Measurements from ENCODE around the gene PRSS12. TPM values are rescaled to one million over a fixed set of nuclear protein-coding genes. Genes with fewer than 3 reads are reported as not detected.
A peak's percentile ranks its signal among the peaks of the same experiment; 100 is the strongest.

The PRSS12 gene
- total RNA-seq, 1 donor from 2014 or later = not detected

DNA sequence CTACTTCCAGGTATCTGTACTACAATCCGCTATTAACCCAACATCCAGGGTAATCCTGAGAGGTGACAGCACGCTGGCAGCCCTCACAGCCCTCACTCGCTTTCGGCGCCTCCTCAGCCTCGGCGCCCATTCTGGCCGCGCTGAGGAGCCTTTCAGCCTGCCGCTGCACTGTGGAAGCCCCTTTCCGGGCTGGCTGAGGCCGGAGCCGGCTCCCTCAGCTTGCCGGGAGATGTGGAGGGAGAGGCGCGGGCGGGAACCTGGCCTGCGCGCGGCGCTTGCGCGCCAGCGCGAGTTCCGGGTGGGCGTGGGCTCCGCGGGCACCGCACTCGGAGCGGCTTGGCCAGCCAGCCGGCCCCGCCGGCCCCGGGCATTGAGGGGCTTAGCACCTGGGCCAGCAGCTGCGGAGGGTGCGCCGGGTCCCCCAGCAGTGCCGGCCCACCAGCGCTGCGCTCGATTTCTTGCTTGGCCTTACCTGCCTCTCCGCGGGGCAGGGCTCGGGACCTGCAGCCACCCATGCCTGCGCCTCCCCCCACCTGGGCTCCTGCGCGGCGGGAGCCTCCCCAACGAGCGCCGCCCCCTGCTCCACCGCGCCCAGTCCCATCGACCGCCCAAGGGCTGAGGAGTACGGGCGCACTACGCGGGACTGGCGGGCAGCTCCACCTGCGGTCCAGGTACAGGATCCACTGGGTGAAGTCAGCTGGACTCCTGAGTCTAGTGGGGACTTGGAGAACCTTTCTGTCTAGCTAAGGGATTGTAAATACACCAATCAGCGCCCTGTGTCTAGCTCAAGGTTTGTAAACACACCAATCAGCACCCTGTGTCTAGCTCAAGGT, 87.3 kb downstream of the PRSS12 start:
- POLR2A ChIA-PET = no interaction called here
- Mint-ChIP-seq H3K4me1 (peaks cover under 1% of the 10 kb centered on the region), H3K27me3 (peaks cover 34% of the 10 kb centered on the region), H3K27ac (no peak overlapping the region), H3K9me3 (no peaks in the 10 kb centered on the region), H3K36me3 (ENCODE audit: low read depth) (no peaks in the 10 kb centered on the region), H3K4me3 (peak overlapping the region; percentile 59)
- CTCF ChIA-PET = no interaction called here
- ATAC-seq (ENCODE audit: low read depth) (peak; percentile 31), DNase-seq (no peak)
- intact Hi-C loops (cut with micrococcal nuclease) = no loop called here
- TF ChIP-seq, protein P1, sequence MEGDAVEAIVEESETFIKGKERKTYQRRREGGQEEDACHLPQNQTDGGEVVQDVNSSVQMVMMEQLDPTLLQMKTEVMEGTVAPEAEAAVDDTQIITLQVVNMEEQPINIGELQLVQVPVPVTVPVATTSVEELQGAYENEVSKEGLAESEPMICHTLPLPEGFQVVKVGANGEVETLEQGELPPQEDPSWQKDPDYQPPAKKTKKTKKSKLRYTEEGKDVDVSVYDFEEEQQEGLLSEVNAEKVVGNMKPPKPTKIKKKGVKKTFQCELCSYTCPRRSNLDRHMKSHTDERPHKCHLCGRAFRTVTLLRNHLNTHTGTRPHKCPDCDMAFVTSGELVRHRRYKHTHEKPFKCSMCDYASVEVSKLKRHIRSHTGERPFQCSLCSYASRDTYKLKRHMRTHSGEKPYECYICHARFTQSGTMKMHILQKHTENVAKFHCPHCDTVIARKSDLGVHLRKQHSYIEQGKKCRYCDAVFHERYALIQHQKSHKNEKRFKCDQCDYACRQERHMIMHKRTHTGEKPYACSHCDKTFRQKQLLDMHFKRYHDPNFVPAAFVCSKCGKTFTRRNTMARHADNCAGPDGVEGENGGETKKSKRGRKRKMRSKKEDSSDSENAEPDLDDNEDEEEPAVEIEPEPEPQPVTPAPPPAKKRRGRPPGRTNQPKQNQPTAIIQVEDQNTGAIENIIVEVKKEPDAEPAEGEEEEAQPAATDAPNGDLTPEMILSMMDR (IDR thresholded peaks at IDR 0.05) = no peak

DNA sequence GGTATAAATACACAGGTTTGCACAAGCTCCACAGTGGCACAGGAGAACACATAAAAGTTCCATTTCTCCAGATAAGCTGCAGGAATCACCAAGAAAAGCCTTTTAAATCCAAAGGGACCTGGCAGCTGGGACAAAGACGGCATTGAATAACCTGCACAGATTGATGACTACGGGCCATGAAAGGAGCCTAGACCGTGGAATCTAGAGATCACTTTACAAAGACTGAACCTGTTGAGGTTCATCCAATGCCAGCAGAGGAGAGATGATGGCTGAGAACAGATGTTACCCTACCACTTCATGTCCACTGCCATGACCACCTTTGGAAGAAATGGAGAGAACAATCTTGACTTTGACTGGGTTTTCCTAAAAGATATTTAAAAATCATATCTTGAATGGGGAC, 88.7 kb downstream of the PRSS12 start:
- Mint-ChIP-seq H3K4me1 (no peaks in the 10 kb centered on the region), H3K27me3 (peaks cover 35% of the 10 kb centered on the region), H3K4me3 (no peak overlapping the region), H3K9me3 (no peaks in the 10 kb centered on the region), H3K36me3 (ENCODE audit: low read depth) (no peaks in the 10 kb centered on the region), H3K27ac (no peak overlapping the region)
- POLR2A ChIA-PET = interaction anchor here (0.5 kb wide), 1 partner anchor 327 kb away, joined by 7 read pairs; no protein-coding TSS in a partner anchor
- CTCF ChIA-PET = interaction anchor here (1.4 kb wide), 1 partner anchor 40 kb away, joined by 3 read pairs; no protein-coding TSS in a partner anchor
- TF ChIP-seq, protein P1 (IDR thresholded peaks at IDR 0.05) = no peak
- intact Hi-C loops (cut with micrococcal nuclease) = no loop called here
- DNase-seq (no peak), ATAC-seq (ENCODE audit: low read depth) (no peak)

DNA sequence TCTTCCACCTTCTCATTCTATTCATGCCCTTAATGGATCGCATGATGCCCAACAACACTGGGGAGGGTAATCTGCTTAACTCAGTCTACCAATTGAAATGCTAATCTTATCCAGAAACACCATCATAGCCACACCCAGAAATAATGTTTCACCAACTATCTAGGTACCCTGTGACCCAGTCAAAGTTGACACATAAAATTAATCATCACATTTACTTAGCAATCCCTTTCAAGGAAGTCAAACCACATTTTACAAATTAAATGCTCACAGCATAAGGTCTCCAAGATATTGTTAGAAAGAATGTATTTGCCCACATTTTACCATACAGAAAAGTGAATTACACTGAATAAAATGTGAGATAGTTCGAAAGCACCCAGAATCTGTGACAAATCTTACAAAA, 92.5 kb downstream of the PRSS12 start:
- no peaks in the 10 kb centered on the region for H3K9me3 Mint-ChIP-seq
- H3K4me1 Mint-ChIP-seq = no peaks in the 10 kb centered on the region
- TF ChIP-seq, protein P1 (IDR thresholded peaks at IDR 0.05) = no peak
- peaks cover 31% of the 10 kb centered on the region for H3K27me3 Mint-ChIP-seq
- DNase-seq = no peak
- intact Hi-C loops (cut with micrococcal nuclease) = no loop called here
- ChIA-PET POLR2A (no interaction called here), CTCF (interaction anchor here (1.1 kb wide), 1 partner anchor 11 kb away, joined by 3 read pairs; no protein-coding TSS in a partner anchor)
- ATAC-seq (ENCODE audit: low read depth) = no peak
- H3K27ac Mint-ChIP-seq = no peak overlapping the region
- no peak overlapping the region for H3K4me3 Mint-ChIP-seq
- no peaks in the 10 kb centered on the region for H3K36me3 Mint-ChIP-seq (ENCODE audit: low read depth)

DNA sequence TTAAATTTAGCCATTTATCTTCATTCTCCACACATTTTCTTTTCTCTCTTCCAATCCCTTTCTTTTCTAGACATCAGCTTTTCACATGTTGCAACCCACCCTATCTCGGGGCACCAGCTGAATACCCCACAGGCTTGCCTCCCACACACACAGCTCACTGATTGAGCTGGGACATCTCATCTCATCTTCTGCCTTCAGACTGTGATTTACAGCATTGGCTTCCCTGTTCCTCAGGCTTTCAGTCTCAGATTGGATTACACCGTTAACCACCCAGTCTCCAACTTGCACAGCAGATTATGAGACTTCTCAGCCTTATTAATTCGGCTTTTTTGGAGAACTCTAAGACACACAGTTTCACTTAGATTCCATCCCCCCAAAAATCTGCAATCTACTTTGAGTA, 93.7 kb downstream of the PRSS12 start:
- no peak overlapping the region for H3K4me3 Mint-ChIP-seq
- TF ChIP-seq, protein P1 (IDR thresholded peaks at IDR 0.05) = no peak
- no peak for DNase-seq
- peaks cover 22% of the 10 kb centered on the region for H3K27me3 Mint-ChIP-seq
- ATAC-seq (ENCODE audit: low read depth) = no peak
- CTCF ChIA-PET = no interaction called here
- no peaks in the 10 kb centered on the region for H3K9me3 Mint-ChIP-seq
- no peak overlapping the region for H3K27ac Mint-ChIP-seq
- no peaks in the 10 kb centered on the region for H3K36me3 Mint-ChIP-seq (ENCODE audit: low read depth)
- POLR2A ChIA-PET = no interaction called here
- intact Hi-C loops (cut with micrococcal nuclease) = no loop called here
- H3K4me1 Mint-ChIP-seq = no peaks in the 10 kb centered on the region

DNA sequence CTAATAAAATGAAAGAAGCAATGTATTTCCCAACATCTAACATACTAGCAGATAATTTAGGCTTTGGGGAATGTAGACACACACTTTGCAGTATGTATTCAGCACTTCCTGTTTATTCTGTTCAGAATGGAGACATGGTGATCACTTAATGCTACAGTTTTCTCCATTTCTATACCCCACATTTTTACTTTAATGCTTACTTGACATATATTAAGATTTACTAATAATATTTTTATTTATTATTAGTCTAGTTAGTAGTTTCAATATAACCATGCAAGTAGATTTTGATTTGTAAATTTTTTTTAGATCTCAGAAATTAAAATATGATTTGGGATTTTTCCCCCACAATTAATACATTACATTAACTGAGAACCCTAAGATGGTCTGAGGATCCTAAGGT, 98.4 kb downstream of the PRSS12 start:
- intact Hi-C loops (cut with micrococcal nuclease) = no loop called here
- peaks cover 5% of the 10 kb centered on the region for H3K27me3 Mint-ChIP-seq
- no peak overlapping the region for H3K27ac Mint-ChIP-seq
- no peaks in the 10 kb centered on the region for H3K4me1 Mint-ChIP-seq
- TF ChIP-seq, protein P1 (IDR thresholded peaks at IDR 0.05) = no peak
- POLR2A ChIA-PET = no interaction called here
- CTCF ChIA-PET = no interaction called here
- no peak for ATAC-seq (ENCODE audit: low read depth)
- H3K4me3 Mint-ChIP-seq = no peak overlapping the region
- no peaks in the 10 kb centered on the region for H3K36me3 Mint-ChIP-seq (ENCODE audit: low read depth)
- no peak for DNase-seq
- no peaks in the 10 kb centered on the region for H3K9me3 Mint-ChIP-seq
